ENCODE measurements around the gene FAM110A.
"Not testable (repeated sequence)": the region's sequence is repeated elsewhere in the genome, so short reads cannot be mapped to it uniquely, and the experiment has no call there.

FAM110A gene

GRCh38 chr20:824490-824889 is 9.0 kb upstream of the FAM110A start:
- no peak for DNase-seq

GRCh38 chr20:824916-825315 is 8.6 kb upstream of the FAM110A start:
- DNase-seq, result no peak

- DNase-seq, result no peak
These were observed 7.6 kb upstream of the FAM110A start for GRCh38 chr20:825710-826421.

- no peak for DNase-seq
These were observed 6.7 kb upstream of the FAM110A start for GRCh38 chr20:826695-827323.

- DNase-seq, result not testable (repeated sequence)
These were observed 5.5 kb upstream of the FAM110A start for GRCh38 chr20:827981-828380.

- no peak for DNase-seq
These were observed 4.5 kb upstream of the FAM110A start for GRCh38 chr20:828987-829386.

- no peak for DNase-seq
These were observed 4.0 kb upstream of the FAM110A start for GRCh38 chr20:829551-829950.

- DNase-seq, result no peak
These were observed 3.4 kb upstream of the FAM110A start for GRCh38 chr20:830011-830521.

- no peak for DNase-seq
These were observed 2.3 kb upstream of the FAM110A start for GRCh38 chr20:831251-831650.

GRCh38 chr20:831956-832355 is 1.6 kb upstream of the FAM110A start:
- DNase-seq, result no peak

- DNase-seq, result no peak
These were observed 430 bp upstream of the FAM110A start for GRCh38 chr20:833121-833449.

- no peak for DNase-seq
These were observed 734 bp downstream of the FAM110A start for GRCh38 chr20:834151-834746.

- no peak for DNase-seq
These were observed 2.1 kb downstream of the FAM110A start for GRCh38 chr20:835608-836045.

- no peak for DNase-seq
These were observed 2.7 kb downstream of the FAM110A start for GRCh38 chr20:836190-836589.

GRCh38 chr20:839015-839414 is 5.5 kb downstream of the FAM110A start:
- DNase-seq, result no peak

- no peak for DNase-seq
These were observed 6.1 kb downstream of the FAM110A start for GRCh38 chr20:839626-840025.

GRCh38 chr20:840503-840857 is 7.0 kb downstream of the FAM110A start:
- no peak for DNase-seq

- DNase-seq, result peak in 1 of 4 experiments; percentile 20
These were observed 7.5 kb downstream of the FAM110A start for GRCh38 chr20:840858-841567.

GRCh38 chr20:841568-842546 is 8.3 kb downstream of the FAM110A start:
- DNase-seq, result no peak

GRCh38 chr20:842547-842940 is 9.0 kb downstream of the FAM110A start:
- no peak for DNase-seq

GRCh38 chr20:843912-844311 is 10.4 kb downstream of the FAM110A start:
- no peak for DNase-seq

GRCh38 chr20:844473-845225 is 11.1 kb downstream of the FAM110A start:
- DNase-seq, result peak; percentile 50 to 82 (median 70)
